Heart left ventricle (tissue), 16 donors: ENCODE data around the gene HARBI1. TPM values are rescaled to one million over a fixed set of nuclear protein-coding genes. Genes with fewer than 3 reads are reported as not detected.

Source experiments
- ATAC-seq, 4 donors: fragments of 200-7000 bp; cut with Tn5 transposase; one replicate each; pipeline ENCODE4 v1.9.1; 2020 to 2022; ENCODE audit warnings: moderate library complexity in 4 of 4, mild to moderate bottlenecking in 3 of 4, moderate number of reproducible peaks in 1 of 4
- DNase-seq, 5 donors: peaks; one replicate each; pipeline ENCODE4 v3.0.0-alpha.2; 2020
- H3K27ac ChIP-seq, 12 donors: fragments of 200-600 bp; sonication (generic) in 4 of 12; one replicate each; pipeline versions ENCODE4 v1.5.0 to v1.8.0; 2016 to 2022; ENCODE audit warnings: mild to moderate bottlenecking in 2 of 12
- H3K27me3 ChIP-seq, 9 donors: fragments of 200-600 bp; sonication (generic) in 2 of 9; one replicate each; pipeline versions ENCODE4 v1.5.1 to v1.8.0; 2016 to 2022; ENCODE audit warnings: mild to moderate bottlenecking in 3 of 9
- H3K36me3 ChIP-seq, 9 donors: fragments of 200-600 bp; sonication (generic) in 2 of 9; one replicate each; pipeline versions ENCODE4 v1.5.0 to v1.8.0; 2018 to 2022; ENCODE audit warnings: mild to moderate bottlenecking in 2 of 9
- H3K4me1 ChIP-seq, 12 donors: fragments of 200-600 bp; sonication (generic) in 4 of 12; one replicate each; pipeline versions ENCODE4 v1.5.0 to v1.8.0; 2016 to 2022; ENCODE audit warnings: mild to moderate bottlenecking in 3 of 12
- H3K4me3 ChIP-seq, 12 donors: fragments of 200-600 bp; sonication (generic) in 4 of 12; one replicate each; pipeline versions ENCODE4 v1.5.0 to v1.8.0; 2017 to 2022; ENCODE audit warnings: mild to moderate bottlenecking in 9 of 12, moderate library complexity in 4 of 12
- H3K9me3 ChIP-seq, 12 donors: fragments of 200-600 bp; sonication (generic) in 4 of 12; one replicate each; pipeline versions ENCODE4 v1.5.0 to v1.8.0; 2016 to 2022; ENCODE audit warnings: mild to moderate bottlenecking in 1 of 12
- POLR2A ChIP-seq, 2 donors: fragments of 450-650 bp; IDR thresholded peaks; one replicate each; pipeline ENCODE4 v1.6.1; 2017; ENCODE audit warnings: antibody characterized with exemption in 2 of 2, mild to moderate bottlenecking in 2 of 2, moderate library complexity in 2 of 2
- WGBS, 4 donors: extraction: QIAGEN DNeasy Blood & Tissue Kit in 2 of 4; methylation state at CpG; one replicate each; pipeline versions ENCODE4 v1.1.5 to v1.1.7; 2013 to 2018; 5-methylcytosine and 5-hydroxymethylcytosine counted together
- intact Hi-C, 10 donors: fragments of 100-400 bp; cut with DNase I; formaldehyde crosslinking; loops; one replicate each; pipeline versions ENCODE4 v1.11.1 to v1.14.2; 2022
- polyA plus RNA-seq, 2 donors: library from polyadenylated mRNA; stranded (reverse); fragments of 200-250 nt; gene quantifications; one replicate each; pipeline ENCODE4 v1.2.3, GENCODE V29; 2013
- total RNA-seq, 9 donors: library from RNA; depleted of rRNA in 2 of 9; stranded (reverse); fragments of >200 nt in 2 of 9; fragmentation: NEBNext Ultra II Directional in 3 of 9; extraction: Animal tissue kit (Norgen Biotek cat#: 25700) in 3 of 9; gene quantifications; one replicate each; pipeline versions ENCODE4 v1.1.0 to v1.2.4, GENCODE V29; 2016 to 2023
- TF ChIP-seq, protein P1 (sequence below), 12 donors: fragments of 200-600 bp; sonication (generic) in 4 of 12; IDR thresholded peaks; one replicate each; pipeline versions ENCODE4 v1.5.0 to v1.8.0; 2018 to 2022; ENCODE audit warnings: antibody characterized with exemption in 12 of 12, mild to moderate bottlenecking in 5 of 12
- donor health status: ischemic (EF 13 %, LVEDD 7.1; RV severe dilation, severe dysfunction).
- donor health status: healthy with polysubstance abuse.
- donor health status: DM: no; HTN: yes; CAD: no.
- donor health status: DM: no; HTN: no; CAD: no.
- donor health status: ischemic (EF 25% LVEDD 6.9; RV normal size, moderate dysfunction).
- donor health status: ischemic (EF 25% LVEDD 5.7; RV mildly dilated, moderate dysfunction).
- donor health status: healthy.
- donor health status: DM: yes; HTN: yes; CAD: no.
- donor health status: ischemic (EF 35%, LVEDD 5.7; RV mildly dilated, moderate dysfunction).
- donor health status: nonischemic (EF 11% LVEDD 7.7; RV severe dilation, severe dysfunction).
- donor health status: DM: yes; HTN: yes; CAD: no.
- donor health status: PGD.
- donor health status: ischemic (EF 29% LVEDD 5.4; RV normal size, mild dysfunction).
- donor health status: nonischemic (EF 23%, LVEDD 6.1; RV moderate dilation, normal function).

Gene HARBI1
- total and polyA plus RNA-seq, 11 donors = 2.1 to 4.5 (median 3.5) TPM

DNA sequence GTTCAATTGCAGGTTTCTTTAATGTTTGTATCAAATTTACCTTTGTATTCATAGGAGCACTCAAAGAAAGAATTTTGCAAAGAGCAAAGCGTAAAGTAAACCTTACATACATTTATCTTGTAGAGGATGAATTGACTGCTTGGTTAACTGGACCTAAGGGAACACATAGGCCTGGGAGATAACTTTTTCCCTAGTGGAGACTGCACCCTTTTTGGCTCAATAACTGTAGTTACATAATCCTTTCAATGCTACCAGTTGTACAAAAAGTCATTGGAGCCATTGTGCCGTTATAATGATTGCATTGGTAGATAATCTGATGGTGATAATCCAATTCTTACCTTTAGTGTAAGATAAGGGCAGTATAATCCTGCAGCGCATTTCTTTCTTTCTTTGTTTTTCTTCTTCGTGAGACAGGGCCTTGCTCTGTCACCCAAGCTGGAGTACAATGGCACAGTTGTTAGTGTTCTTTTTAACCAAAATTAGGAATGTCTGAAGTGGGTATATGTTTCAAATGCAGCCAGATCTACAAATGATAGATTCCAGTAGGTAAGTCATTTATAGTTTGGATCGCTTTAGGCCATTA, 18.6 kb upstream of the HARBI1 start:
- Histone ChIP-seq H3K4me3 (no peak overlapping the region), H3K36me3 (peaks cover 0 to 79% (median 53%) of the 10 kb centered on the region in 9 donors), H3K27me3 (no peaks in the 10 kb centered on the region), H3K4me1 (no peaks in the 10 kb centered on the region), H3K9me3 (no peaks in the 10 kb centered on the region), H3K27ac (no peak overlapping the region)
- intact Hi-C loops = no loop called here
- 88 to 94% (median 90%) methylated on average over 5 of the region's 5 CpGs for WGBS, 4 donors
- DNase-seq (no peak), ATAC-seq (no peak)
- TF ChIP-seq, protein P1, sequence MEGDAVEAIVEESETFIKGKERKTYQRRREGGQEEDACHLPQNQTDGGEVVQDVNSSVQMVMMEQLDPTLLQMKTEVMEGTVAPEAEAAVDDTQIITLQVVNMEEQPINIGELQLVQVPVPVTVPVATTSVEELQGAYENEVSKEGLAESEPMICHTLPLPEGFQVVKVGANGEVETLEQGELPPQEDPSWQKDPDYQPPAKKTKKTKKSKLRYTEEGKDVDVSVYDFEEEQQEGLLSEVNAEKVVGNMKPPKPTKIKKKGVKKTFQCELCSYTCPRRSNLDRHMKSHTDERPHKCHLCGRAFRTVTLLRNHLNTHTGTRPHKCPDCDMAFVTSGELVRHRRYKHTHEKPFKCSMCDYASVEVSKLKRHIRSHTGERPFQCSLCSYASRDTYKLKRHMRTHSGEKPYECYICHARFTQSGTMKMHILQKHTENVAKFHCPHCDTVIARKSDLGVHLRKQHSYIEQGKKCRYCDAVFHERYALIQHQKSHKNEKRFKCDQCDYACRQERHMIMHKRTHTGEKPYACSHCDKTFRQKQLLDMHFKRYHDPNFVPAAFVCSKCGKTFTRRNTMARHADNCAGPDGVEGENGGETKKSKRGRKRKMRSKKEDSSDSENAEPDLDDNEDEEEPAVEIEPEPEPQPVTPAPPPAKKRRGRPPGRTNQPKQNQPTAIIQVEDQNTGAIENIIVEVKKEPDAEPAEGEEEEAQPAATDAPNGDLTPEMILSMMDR (IDR thresholded peaks at IDR 0.05) = no peak
- no peak for TF ChIP-seq POLR2A (IDR thresholded peaks at IDR 0.05)

DNA sequence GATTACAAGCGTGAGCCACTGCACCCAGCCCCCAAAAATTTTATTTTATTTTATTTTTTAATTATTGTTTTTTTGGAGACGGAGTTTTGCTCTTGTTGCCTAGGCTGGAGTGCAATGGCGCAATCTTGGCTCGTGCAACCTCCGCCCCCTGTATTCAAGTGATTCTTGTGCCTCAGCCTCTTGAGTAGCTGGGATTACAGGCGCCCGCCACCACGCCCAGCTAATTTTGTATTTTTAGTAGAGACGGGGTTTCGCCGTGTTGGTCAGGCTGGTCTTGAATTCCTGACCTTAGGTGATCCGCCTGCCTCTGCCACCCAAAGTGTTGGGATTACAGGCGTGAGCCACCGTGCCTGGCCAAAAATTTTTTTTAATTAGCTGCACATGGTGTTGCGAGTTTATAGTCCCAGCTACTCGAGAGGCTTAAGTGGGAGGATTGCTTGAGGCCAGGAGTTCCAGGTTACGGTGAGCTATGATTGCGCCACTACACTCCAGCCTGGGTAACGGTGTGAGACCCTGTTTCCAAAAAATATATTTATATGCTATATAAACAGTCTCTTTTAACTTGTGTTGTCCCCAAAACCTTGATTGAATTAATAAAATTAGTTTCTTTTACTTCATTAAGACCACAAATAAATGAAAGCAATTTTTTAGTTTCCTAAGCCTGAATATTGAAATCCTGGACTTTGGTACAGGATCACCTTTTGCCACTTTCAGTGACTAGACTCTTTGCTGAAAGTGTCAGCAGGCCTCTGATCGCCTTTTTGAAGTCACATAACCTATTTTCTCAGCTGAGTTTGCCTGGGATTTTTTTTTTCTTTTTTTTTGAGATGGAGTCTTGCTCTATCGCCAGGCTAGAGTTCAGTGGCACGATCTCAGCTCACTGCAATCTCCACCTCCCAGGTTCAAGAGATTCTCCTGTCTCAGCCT, 16.5 kb upstream of the HARBI1 start:
- Histone ChIP-seq H3K27me3 (no peaks in the 10 kb centered on the region), H3K4me1 (peaks cover 0 to 5% (median 0%) of the 10 kb centered on the region in 12 donors), H3K27ac (no peak overlapping the region), H3K9me3 (no peaks in the 10 kb centered on the region), H3K4me3 (no peak overlapping the region), H3K36me3 (peaks cover 0 to 84% (median 60%) of the 10 kb centered on the region in 9 donors)
- intact Hi-C loops = no loop called here
- DNase-seq (no peak), ATAC-seq (no peak)
- no peak for TF ChIP-seq POLR2A (IDR thresholded peaks at IDR 0.05)
- 94 to 97% (median 95%) methylated on average over 22 of the region's 22 CpGs for WGBS, 4 donors

DNA sequence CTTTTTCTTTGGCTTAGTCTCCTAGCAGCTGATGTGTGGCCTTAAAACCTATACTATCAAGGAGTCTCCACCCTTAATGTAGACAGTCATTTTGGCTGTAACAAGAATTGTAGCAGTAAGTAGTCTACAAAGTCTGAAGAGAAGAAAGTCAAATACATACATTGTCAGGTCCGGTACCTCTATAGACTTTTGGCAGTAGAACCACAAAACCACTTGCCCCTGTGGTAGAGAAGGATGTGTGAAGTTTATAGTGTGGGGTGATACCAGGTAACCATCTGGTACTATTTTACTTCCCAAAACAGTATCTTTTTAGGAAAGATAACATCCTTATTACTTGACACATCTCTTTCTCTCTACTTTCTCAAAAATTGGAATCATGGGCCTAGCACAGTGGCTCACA, 15.5 kb upstream of the HARBI1 start:
- peaks cover 0 to 85% (median 58%) of the 10 kb centered on the region in 9 donors for H3K36me3 ChIP-seq
- no peak overlapping the region for H3K4me3 ChIP-seq
- WGBS, 4 donors = 95 to 97% (median 96%) methylated on average over 1 of the region's 1 CpG

DNA sequence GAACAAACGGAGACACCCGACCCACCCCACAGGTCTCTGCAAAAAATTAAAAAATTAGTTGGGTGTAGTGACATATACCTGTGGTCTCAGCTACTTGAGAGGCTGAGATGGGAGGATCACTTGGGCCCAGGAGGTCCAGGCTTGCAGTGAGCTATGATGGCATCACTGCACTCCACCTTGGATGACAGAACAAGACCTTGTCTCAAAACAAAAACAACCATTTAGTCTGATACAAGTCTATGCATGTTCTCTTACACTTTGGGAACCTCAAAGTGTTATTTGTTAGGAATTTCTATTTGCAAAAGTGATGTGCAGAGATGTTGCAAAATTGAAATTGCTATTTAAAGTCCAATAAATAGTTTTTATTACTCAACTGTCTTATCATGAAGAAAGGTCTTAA, 14.6 kb upstream of the HARBI1 start:
- intact Hi-C loops = no loop called here
- Histone ChIP-seq H3K27ac (no peak overlapping the region), H3K4me1 (peaks cover 0 to 5% (median 0%) of the 10 kb centered on the region in 12 donors), H3K4me3 (no peak overlapping the region), H3K9me3 (no peaks in the 10 kb centered on the region), H3K27me3 (no peaks in the 10 kb centered on the region), H3K36me3 (peaks cover 0 to 84% (median 61%) of the 10 kb centered on the region in 9 donors)
- TF ChIP-seq, protein P1 (IDR thresholded peaks at IDR 0.05) = no peak
- TF ChIP-seq POLR2A (IDR thresholded peaks at IDR 0.05) = no peak
- DNase-seq (no peak), ATAC-seq (no peak)
- WGBS, 4 donors = 86 to 95% (median 92%) methylated on average over 2 of the region's 2 CpGs

More for the DNA sequence above, 15.5 kb upstream of the HARBI1 start:
- H3K9me3 ChIP-seq = no peaks in the 10 kb centered on the region
- peaks cover 0 to 5% (median 0%) of the 10 kb centered on the region in 12 donors for H3K4me1 ChIP-seq
- DNase-seq (no peak), ATAC-seq (no peak)
- H3K27me3 ChIP-seq = no peaks in the 10 kb centered on the region
- intact Hi-C loops = no loop called here
- H3K27ac ChIP-seq = no peak overlapping the region
- no peak for TF ChIP-seq POLR2A (IDR thresholded peaks at IDR 0.05)
- TF ChIP-seq, protein P1 (IDR thresholded peaks at IDR 0.05) = no peak
